Brain microvascular endothelial cell (primary cell): ENCODE measurements around the gene RPS6KB1.
"Not testable (repeated sequence)": the region's sequence is repeated elsewhere in the genome, so short reads cannot be mapped to it uniquely, and the experiment has no call there.

Source experiments
- DNase-seq: peaks from one replicate; pipeline ENCODE4 v3.0.0-alpha.2; 2020
- H3K27ac ChIP-seq: fragments of 250-450 bp; sonication (Bioruptor Pico); 2 replicates; pipeline ENCODE4 v1.5.1; 2020; ENCODE audit warnings: mild to moderate bottlenecking, moderate library complexity
- H3K27me3 ChIP-seq: fragments of 250-450 bp; sonication (Bioruptor Pico); replicated peaks from 2 replicates; pipeline ENCODE4 v1.5.1; 2020; ENCODE audit warnings: mild to moderate bottlenecking
- H3K36me3 ChIP-seq: fragments of 250-450 bp; sonication (Bioruptor Pico); replicated peaks from 2 replicates; pipeline ENCODE4 v1.5.1; 2020; ENCODE audit warnings: mild to moderate bottlenecking
- H3K4me3 ChIP-seq: 2 replicates; pipeline ENCODE4 v1.5.1; 2011; ENCODE audit warnings: low read depth, mild to moderate bottlenecking, control low read depth, low read length, moderate library complexity
- CTCF ChIP-seq: IDR thresholded peaks from 2 replicates; pipeline ENCODE4 v1.5.1; 2011; ENCODE audit warnings: low read depth, mild to moderate bottlenecking, moderate library complexity, low read length, control low read depth, inconsistent platforms; ENCODE audit errors: missing control alignments
- in situ Hi-C: cut with HindIII; loops from 2 replicates; pipeline ENCODE4 v1.10.0; 2017; ENCODE audit warnings: low sequenced_read_pairs, low pct_ligation_motif_present

Gene RPS6KB1

DNA sequence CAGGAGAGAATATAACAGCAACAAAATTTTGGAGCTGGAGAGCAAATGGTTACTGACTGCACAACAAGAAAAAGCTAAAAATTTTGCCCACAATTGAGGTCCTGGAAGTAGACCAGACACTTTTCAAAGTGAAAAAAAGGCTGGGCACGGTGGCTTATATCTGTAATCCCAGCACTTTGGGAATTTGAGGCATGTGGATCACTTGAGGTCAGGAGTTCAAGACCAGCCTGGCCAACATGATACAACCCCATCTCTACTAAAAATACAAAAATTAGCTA lies 23.0 kb upstream of the RPS6KB1 start:
- DNase-seq, result no peak
- no peaks in the 10 kb centered on the region for H3K27me3 ChIP-seq
- H3K4me3 ChIP-seq, result no peak overlapping the region
- no peaks in the 10 kb centered on the region for H3K36me3 ChIP-seq
- TF ChIP-seq CTCF, result no peak
- in situ Hi-C loops, result no loop called here
- no peak overlapping the region for H3K27ac ChIP-seq

- in situ Hi-C loops, result no loop called here
- H3K4me3 ChIP-seq, result no peak overlapping the region
- H3K27me3 ChIP-seq, result no peaks in the 10 kb centered on the region
- DNase-seq, result no peak
- H3K27ac ChIP-seq, result no peak overlapping the region
- no peaks in the 10 kb centered on the region for H3K36me3 ChIP-seq
- no peak for TF ChIP-seq CTCF
Measured at GRCh38 chr17:59870482-59870881, 22.4 kb upstream of the RPS6KB1 start.

DNA sequence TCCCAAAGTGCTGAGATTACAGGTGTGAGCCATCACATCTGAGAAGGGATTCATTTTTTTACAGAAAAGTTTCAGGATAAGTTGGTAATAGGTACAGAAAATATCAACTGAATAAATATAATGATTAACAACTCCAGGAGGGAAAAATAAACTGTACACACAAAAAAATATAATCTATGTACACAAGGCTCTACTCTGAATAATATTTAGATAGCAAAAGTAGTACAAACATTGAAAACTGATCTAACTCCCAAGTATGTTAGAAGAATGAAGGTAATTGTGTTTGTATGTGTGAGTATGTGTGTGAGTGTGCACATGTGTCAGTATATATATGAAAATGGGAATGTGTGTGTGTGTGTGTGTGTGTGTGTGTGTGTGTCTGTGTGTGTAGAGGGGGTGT lies 20.6 kb upstream of the RPS6KB1 start:
- no peak overlapping the region for H3K27ac ChIP-seq
- peaks cover 4% of the 10 kb centered on the region for H3K36me3 ChIP-seq
- in situ Hi-C loops, result no loop called here
- no peak overlapping the region for H3K4me3 ChIP-seq
- no peaks in the 10 kb centered on the region for H3K27me3 ChIP-seq
- DNase-seq, result no peak
- no peak for TF ChIP-seq CTCF

GRCh38 chr17:59873414-59873813 lies 19.5 kb upstream of the RPS6KB1 start:
- H3K36me3 ChIP-seq, in situ Hi-C loops, H3K27ac ChIP-seq, H3K4me3 ChIP-seq, H3K27me3 ChIP-seq, DNase-seq: not testable (repeated sequence)

DNA sequence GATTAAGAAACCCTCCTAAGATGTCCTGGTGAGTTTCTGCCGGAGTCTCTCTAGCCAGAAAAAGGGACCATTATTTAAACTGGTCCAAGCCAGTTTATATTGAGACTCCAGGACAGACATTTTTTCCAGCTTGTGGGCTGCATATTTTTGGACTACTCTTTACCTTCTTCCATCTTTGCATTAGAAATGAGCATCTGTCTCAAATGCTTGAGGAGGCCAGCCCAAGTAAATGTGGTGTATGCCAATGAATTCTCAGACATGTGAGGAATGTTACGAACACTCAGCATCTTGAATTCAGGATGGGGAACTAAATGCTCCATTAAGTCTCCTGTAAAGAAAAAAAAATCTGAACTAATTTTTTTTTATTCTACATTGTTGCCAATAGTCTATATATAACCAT lies 18.5 kb upstream of the RPS6KB1 start:
- H3K27ac ChIP-seq, result no peak overlapping the region
- H3K36me3 ChIP-seq, result peaks cover 8% of the 10 kb centered on the region
- no peak for DNase-seq
- H3K4me3 ChIP-seq, result no peak overlapping the region
- in situ Hi-C loops, result no loop called here
- no peaks in the 10 kb centered on the region for H3K27me3 ChIP-seq
- no peak for TF ChIP-seq CTCF

- Histone ChIP-seq H3K27ac (no peak overlapping the region), H3K27me3 (no peaks in the 10 kb centered on the region), H3K36me3 (peaks cover 8% of the 10 kb centered on the region), H3K4me3 (no peak overlapping the region)
- no peak for TF ChIP-seq CTCF
- in situ Hi-C loops, result no loop called here
- no peak for DNase-seq
Measured at GRCh38 chr17:59876107-59876506, 16.8 kb upstream of the RPS6KB1 start.

- no peak for TF ChIP-seq CTCF
- Histone ChIP-seq H3K27ac (no peak overlapping the region), H3K36me3 (peaks cover 8% of the 10 kb centered on the region), H3K27me3 (no peaks in the 10 kb centered on the region), H3K4me3 (no peak overlapping the region)
- no peak for DNase-seq
- in situ Hi-C loops, result no loop called here
Measured at GRCh38 chr17:59877965-59878364, 15.0 kb upstream of the RPS6KB1 start.
